Midbrain (tissue), 1 donor: ENCODE results near the gene NIT1.

Source experiments
- DNase-seq: peaks from one replicate; lab custom pipeline; 2025; lab: John Stamatoyannopoulos, UW

NIT1 gene, protein sequence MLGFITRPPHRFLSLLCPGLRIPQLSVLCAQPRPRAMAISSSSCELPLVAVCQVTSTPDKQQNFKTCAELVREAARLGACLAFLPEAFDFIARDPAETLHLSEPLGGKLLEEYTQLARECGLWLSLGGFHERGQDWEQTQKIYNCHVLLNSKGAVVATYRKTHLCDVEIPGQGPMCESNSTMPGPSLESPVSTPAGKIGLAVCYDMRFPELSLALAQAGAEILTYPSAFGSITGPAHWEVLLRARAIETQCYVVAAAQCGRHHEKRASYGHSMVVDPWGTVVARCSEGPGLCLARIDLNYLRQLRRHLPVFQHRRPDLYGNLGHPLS

DNA sequence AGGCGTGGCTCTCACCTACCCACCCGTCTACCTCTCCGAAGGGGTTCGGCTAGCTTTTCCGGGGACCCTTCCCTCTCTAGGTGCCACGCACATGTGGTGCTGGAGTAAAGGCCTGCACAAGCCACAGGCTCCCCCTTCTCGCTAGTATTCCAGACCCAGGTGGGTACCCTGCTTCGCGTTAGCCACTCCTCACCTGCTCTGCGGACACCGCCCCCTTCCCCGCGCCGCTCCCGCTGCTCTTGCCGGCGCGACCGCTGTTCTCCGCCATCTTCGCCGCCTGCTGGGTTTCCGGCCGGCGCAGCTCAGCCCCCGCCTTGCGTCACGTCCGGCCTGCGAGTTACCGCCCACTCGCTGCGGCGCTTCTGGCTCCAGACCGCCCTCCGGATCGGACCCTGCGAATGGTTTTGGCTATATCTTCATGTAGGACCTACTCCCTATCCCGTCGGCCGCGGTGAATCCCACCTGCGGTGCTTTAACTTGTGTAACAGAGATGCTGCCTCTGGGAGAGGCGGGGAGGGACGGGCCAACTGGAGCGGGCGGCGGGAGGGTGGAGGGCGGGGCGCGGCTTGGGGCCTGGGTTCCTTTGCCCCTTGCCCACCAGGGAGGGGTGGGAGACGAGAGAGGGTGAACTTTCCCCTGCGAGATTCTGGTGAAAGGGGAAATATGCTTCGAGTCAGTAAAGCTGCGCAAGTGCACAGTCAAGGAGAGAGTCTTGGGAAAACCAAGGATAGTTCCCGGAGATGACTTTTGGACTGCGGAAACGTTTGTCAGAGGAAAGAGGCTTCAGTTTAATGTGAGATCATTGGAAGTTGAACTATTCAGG is at the start of gene NIT1, which contains the start of gene PFDN2:
NIT1 (plus strand) TSS at position 347 of the 823 bp plus-strand sequence; CDS start at position 419, 72 bp downstream.
PFDN2 (minus strand) TSS at position 279 of the 823 bp plus-strand sequence; CDS start at position 268, 11 bp downstream.
- peak; percentile 84 for DNase-seq

DNA sequence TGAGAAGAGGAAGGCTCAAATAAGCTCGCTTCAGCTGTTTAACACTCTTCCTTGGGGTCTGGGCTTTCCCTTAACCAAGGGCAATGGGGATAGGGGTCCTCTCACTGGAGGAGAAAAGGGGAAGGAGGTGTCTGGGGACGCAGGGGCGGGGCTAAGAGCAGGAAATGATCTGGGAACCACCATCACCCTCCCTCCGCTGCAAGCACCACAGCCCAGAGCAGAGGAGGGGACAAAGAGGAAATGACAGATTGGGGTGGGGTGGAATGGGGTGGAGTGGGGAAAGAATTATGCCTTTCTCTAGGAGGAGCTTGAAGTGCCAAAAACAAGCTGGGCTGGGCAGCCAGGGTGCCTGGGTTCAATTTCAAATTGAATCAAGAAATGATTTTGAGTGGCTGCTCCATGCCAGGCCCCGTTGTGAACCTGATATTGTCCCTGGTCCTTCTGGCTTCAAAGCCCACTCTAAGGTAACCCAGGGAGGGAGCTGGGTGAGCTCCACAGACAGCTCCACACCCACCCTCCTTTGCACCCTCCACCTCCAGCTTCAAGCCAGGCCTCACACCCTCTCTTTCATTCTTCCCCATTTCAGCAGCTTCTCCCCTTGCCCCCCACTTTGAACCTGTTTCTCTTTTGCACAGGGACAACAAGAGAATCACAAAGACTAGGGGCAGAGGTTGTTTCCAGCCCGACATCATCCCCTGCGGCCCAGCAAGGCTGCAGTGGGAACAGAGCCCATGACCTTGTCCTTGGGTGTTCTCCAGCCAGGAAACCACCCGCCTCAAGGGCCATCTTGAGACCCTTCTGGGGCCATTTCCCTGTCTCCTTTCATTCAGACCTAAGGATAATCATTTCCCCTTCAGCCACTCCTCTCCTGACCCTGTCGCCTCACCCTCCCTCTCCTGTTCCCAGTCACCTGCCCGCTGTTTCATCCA is 49.3 kb upstream of the NIT1 start:
- DNase-seq = peak; percentile 23

DNA sequence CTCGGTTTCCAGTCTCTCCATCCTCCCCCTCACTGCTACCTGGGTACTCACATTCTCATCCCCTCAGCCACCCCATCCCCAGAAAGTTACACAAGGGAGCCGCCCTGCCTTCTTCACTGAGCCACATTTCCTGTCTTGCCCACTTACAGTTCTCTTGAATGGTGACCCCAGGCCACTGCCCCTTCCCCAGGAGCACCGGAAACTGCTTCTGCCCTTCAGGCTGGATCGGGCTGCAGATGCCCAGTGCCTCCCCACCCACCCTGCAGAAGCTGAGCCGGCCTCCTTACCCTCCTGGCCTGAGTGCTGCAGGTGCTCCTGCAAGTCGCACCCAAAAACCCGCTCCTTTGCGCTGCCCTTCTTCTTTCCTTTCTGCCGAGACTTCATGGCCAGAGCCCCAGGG is 48.7 kb upstream of the NIT1 start:
- DNase-seq = no peak

DNA sequence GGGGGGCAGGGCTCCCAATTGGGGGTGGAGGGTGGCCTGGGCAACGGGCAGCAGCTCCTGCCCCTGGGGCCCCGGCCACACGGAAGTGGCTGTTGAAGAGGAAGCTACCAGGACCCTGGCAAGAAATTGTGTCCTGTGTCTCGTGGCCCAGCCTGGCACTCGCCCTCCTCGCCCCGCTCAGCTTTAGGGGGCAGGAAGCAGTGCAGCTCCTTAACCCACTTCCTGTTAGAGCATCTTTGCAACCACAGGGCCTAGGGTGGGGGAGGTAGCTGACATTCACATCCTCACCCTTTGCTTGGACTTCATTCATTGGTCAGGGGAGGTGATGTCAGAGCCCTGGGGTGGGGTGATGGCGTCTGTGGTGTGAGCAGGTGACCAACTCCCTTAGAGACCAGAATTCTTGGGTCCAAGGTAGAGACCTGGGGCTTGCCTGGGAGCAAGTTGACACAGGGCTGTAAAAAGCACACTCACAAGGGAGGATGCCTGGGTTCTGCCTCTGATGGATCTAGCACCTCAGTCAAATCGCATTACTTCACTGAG is 48.1 kb upstream of the NIT1 start, which contains the start of gene ARHGAP30:
ARHGAP30 (minus strand) TSS at position 161 of the 540 bp plus-strand sequence. CDS start 267 bp downstream, outside the sequence.
- peak; percentile 27 for DNase-seq

DNA sequence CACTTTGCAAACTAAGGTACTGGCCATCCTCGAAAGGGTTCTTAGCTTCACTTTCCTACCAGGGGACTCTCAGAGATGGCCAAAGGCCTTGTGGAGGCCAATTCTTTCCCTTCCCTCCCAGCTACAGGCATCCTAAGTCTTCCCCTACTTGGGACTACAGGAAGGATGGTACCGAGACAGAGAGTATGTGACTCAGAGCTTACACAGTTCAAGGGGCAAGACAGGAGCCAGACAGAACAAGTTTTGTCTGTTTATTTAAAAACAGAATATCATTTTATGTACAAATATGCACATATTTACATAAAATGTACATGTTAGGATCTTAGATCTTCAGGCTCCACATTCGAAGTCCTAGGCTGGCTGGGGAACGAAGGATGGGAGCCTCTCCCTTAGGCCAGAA is 47.1 kb upstream of the NIT1 start:
- no peak for DNase-seq

DNA sequence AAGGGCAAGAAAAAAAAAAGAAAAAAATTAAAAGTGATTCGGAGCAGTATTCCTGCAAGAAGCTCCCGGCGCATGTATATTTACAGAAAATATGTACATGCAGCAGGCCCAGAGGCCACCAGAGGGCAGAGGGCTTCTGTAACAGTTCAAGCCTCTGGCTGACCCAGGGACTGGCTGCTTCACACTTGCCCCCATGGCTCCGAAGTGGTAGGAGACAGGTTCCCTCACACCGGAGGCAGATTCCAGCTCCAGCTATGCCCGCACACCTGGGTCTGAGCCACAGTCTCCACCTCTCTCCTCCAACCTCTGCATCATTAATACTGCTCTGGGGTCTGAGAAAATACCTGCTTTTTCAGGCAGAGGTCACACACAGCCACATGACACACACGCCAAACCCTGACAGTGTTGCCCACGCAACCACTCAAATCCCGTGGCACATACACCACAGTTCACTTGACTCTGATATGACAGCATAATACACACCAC is 46.0 kb upstream of the NIT1 start:
- peak; percentile 14 for DNase-seq

DNA sequence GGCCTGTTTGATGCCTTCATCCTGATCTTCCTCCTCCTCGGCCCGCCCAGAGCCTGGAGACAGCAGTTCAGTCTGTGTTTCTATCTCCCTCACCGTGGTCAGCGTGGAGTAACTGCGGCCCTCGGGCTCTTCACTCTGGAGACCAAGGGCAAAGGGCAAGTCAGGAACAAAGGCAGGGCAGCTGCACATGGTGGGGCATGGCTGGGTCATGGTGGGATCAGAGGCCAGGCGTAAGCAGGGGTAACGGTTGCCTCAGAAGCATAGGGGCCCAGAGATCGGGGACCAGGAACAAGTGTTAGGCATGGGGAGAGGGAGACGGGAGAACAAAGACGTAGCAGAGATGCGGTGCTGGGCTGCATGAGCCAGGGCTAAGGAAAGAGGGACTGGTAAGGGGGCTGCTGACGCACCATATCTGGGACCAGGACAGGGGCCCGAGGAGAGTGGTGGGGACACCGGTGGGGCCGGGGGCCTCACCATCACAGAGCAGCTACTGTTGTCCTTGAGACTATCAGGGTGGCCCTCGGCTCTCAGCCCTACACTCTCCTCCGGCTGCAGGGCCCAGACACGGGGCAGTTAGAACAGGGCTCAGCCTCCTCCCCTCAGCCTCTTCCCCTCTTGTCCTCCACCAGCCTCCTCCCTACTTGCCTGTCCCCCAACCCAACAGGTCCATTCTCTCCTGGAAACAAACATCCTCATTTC is 45.0 kb upstream of the NIT1 start:
- no peak for DNase-seq

DNA sequence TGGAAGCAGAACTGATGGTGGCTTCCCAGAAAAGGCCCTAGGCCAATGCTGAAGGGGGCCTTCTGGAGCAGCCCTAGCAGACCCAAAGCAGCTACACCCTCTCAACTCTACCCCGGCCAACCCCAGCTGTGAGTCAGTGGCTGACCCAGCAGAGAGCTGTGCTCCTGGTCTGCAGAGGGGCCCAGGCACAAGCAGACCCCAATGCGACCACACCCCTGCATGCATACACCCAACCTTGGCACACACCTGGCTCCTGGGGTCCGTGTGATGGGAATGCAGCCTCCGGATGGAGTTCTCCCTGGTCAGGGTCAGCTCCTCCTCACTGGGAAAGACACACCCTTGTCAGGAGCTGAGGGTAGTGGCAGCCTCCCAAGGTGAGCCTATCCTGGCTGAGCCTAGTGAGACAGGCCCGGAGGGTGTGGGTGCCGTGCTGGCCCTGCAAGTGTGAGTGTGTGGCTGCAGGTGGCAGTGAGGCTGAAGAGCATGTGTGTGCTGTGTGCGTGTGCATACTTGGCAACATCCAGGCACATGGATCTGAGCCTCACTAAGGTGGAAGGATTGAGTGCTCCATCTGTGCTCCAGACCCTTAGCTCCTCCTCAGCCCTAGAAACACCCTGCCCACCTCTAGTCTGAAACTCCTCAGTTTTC is 44.3 kb upstream of the NIT1 start:
- DNase-seq = no peak

DNA sequence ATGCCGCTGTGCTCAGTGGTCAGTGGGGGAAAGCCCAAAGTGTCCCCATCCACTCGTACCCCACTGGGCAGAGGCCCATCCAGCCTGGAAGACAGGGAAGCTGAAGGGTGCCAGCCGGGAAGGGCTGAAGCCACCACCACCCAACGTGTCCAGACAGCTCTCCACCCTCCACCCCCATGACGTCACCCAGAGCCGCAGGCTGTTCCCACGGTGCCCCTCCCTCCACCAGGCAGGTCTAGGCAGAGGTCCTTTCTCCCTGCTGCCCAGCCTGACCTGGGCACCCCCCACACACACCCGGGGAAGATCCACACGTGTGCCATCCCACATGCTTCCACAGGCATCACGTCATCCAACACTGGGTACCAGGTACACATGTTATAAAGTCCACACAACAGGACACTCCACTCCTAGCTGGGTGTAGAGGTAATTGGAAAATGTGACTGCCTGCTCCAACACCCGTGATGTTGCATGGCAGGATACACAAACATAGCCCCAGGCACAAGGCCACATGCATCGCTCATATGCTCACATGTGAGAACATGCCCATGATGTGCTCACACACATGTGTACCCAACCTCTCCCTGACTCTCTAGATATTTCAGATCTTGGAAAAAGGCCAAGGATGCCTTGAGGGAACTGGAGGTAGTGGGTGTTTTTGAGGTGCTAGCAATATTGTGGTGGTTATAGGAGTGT is 43.1 kb upstream of the NIT1 start:
- DNase-seq = no peak

DNA sequence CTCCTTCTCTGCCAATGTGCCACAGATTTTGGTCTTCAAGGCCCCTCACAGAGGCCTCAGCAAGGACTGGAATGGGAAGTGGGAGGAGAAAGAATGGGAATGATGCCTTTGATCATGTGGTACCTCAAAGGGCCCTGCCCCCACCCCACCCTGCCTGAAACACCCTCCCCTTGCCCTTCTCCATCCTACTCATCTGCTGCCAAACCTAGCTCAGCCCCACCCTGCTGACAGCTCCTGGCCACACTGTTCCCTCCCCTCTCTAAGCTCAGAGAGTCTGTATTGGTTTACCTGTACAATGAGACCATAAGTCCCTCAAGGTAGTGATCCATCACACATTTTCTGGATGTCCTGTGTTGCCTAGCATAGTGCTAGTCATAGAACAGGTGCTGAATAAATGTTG is 41.5 kb upstream of the NIT1 start:
- DNase-seq = no peak

DNA sequence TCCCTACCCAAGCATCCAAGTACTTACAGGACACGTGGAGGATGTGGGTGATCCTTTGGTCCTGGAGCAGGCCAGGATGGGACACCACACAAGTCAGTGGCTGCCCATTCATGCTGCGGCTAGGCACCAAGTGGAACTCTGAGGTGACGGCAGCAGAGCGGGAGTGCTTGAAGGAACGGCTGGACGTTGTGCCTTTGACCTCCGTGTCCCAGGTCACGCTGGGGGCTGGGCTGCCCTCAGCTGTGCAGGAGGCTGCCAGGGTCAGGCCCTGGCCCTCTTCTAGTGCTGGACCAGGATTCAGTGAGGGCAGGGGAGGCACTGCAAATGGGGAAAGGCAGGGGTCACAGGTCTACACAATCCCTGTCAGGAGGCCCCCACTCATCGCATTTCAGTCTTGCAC is 40.5 kb upstream of the NIT1 start:
- DNase-seq = no peak

DNA sequence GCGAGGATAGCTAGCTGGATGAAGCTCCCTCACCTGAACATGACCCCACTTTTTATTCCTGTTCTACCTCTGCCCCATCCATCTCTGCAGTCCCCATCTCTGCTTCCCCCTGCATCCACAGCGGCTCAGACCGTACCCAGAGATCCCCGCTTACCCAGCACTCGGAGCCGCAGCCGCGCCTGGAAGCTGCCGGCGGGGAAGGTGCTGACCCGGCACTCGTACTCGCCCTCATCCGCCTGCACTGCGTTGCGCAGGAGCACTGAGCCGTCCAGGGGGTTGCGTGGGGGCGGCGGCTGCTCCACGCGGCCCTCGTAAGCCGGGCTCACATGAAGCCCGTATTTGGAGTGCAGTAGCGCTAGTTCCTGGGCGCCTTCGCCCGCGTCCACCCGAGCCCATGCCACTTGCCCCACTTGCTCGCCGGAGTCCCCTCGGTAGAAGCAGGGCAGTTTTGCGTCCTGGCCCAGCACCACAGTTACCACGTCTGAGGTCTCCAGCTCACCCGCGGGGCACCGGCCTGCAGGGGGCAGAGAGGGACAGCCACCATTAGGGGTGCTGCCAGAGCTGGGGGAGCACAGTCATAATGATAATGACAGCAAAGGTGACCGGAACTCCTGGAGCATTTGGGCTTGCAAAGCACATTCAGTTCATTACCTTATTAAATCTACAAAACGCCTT is 38.3 kb upstream of the NIT1 start:
- DNase-seq = no peak

DNA sequence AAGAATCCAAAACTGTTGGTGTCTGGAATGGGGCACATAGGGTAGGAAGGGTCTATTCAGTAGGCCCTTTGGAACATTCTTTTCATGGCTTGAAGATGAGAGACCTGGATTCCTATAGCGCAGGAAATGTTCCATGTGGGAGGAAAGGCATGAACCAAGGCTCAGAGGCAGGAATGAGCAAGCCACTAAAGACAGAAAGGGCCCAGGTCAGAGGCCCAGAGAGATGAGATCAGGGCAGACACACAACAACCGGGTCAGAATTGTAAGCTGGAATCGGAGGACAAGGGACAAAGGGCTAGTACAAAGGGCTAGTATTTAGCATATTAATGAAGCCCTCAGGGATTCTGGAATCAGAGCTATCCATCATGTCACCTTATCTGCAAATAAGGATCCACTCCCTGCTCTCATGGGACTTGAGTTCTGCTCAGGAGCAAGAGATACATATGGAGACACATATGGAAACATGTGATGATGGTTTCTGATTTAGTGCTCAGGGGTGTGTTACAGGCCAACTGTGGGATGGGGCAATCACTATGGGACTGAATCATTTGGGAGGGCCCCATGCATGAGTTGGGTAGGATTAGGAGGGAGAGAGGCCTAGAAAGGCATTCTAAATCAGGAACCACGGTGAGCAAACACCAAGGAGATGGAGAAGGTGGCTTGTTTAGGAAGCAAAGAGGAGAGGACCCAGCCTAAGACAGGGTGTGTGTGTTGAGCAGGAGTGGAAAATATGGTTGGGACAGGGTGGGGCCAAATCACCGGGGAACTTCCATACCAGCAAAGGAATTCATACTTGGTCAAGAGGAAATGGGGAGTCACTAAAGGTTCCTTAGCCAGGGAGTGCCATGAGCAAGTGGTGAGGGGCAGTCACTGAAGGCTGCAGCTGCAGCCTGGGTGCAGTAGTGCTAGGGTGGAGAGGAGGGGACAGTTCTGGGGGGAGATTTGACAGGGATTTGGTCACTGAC is 37.2 kb upstream of the NIT1 start:
- DNase-seq = no peak

DNA sequence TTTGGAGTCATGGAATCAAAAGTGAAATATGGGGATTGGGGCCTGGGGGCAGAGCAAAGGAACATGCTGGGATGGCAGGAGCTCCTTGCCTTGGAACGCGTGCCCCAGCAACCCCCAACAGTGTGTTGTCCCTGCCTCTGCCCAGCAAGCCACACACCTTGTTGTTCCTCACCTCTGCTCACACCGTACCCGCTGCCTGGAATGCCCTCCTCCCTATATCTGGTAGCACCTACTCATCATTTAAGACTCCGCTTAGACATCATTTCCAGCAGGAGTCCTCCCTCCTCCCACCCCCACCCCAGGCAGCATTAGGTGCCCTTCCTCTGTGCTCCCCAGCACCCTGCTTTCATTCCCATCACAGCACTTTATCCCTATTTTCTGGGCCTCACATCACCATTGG is 36.4 kb upstream of the NIT1 start:
- DNase-seq = no peak

DNA sequence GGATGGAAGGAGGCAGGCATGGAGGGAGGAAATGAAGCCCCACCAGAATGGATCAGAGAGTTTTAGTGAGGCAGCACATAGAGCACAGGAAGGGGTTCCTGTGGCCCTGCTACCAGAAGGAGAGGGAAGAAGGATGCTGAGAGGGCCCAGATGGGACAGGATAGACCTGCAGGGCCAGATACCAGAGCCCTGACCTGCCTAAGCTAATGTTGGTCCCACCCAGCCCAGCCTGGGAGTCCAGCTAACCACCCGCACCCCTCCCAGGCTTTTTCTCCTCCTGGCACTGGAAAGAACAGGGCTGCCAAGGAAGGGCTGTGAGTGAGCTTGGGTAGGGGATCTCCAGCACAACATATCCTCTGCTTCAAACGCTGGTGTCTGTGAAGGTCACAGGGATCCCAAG is 35.4 kb upstream of the NIT1 start:
- no peak for DNase-seq

DNA sequence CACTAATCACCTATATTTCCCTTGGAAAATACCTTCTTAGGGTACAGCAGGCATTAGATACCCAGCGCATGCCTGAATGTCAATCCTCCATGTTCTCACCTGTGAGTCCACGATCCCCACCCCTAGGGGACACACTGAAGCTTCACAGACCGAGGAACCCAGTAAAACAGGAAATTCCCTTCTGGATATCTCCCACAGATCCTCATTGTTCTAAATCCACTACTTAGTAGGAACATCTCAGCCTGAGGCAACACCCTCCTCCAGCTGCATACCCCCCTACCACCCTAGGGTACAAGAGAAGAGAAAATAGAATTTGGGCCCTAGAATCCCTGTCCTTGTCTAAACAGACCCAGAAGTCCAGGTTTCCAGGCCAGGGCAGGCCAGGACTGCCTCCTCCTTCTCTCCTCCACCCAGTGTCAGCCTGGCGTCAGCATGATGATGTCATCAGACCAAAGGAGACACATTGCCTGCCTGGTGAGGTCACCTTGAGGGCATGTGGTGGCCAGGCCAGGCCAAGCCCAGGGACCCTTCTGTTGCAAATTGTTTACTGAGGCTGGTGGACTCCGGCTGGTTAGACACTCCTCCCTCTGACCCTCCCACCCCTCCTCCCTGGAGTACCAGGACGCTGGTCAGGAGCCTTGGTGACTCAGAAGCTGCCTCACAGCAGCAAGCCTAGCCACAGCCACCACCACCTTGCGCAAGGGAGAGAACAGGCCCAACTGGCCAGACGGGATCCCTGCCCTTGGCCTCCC is 34.7 kb upstream of the NIT1 start:
- no peak for DNase-seq
